Endothelial cell of umbilical vein (primary cell): ENCODE data around the gene GPLD1. TPM values are rescaled to one million over a fixed set of nuclear protein-coding genes. Genes with fewer than 3 reads are reported as not detected.

Source experiments
- BruUV-seq: library from RNA; stranded (reverse); fragments of 400-500 nt; replicated peaks from 2 replicates; lab custom pipeline; 2021; lab: Mats Ljungman, UMichigan
- CTCF ChIA-PET: fragments of 300-600, 350-600 bp; sonication (Branson Sonifier 250); formaldehyde crosslinking; loops from one replicate; lab custom pipeline; 2021; ENCODE audit warnings: antibody characterized with exemption, inconsistent platforms; lab: Charles Lee
- POLR2A ChIA-PET: fragments of 300-600, 350-600 bp; sonication (Branson Sonifier 250); formaldehyde crosslinking; loops from one replicate; lab custom pipeline; 2021; ENCODE audit warnings: antibody characterized with exemption, inconsistent platforms; lab: Charles Lee
- DNase-seq: peaks from one replicate; pipeline ENCODE4 v3.0.0-alpha.2; 2011; ENCODE audit warnings: low read depth, low spot score
- FAIRE-seq: peaks from 2 replicates; lab custom pipeline; 2011; peaks lifted over from hg19 to GRCh38; lab: Jason Lieb, UNC
- H2AFZ ChIP-seq: 2 replicates; pipeline ENCODE4 v1.6.0; 2012; ENCODE audit warnings: low read depth, low read length, control low read depth, inconsistent platforms
- H3K27ac ChIP-seq: 2 replicates; pipeline ENCODE4 v1.5.1; 2011; ENCODE audit warnings: low read depth, mild to moderate bottlenecking, control low read depth, low read length, moderate library complexity; ENCODE audit not compliant: insufficient read depth
- H3K27me3 ChIP-seq, 2 experiments: 2 replicates each; pipeline versions ENCODE4 v1.6.0 to v1.6.1; 2011; ENCODE audit warnings: low read length in 2 of 2, mixed read lengths in 1 of 2; ENCODE audit not compliant: control insufficient read depth in 2 of 2, insufficient read depth in 2 of 2
- H3K36me3 ChIP-seq, 2 experiments: 2 replicates in 1 of 2; 3 replicates in 1 of 2; pipeline ENCODE4 v1.5.1; 2011; ENCODE audit warnings: low read length in 2 of 2, mild to moderate bottlenecking in 1 of 2, moderate library complexity in 1 of 2; ENCODE audit not compliant: control insufficient read depth in 2 of 2, insufficient read depth in 2 of 2; ENCODE audit errors: extremely low read depth in 1 of 2
- H3K4me1 ChIP-seq: 3 replicates; pipeline ENCODE4 v1.5.1; 2011; ENCODE audit warnings: mild to moderate bottlenecking, low read length; ENCODE audit not compliant: control insufficient read depth, insufficient read depth; ENCODE audit errors: extremely low read depth
- H3K4me2 ChIP-seq: 2 replicates; pipeline ENCODE4 v1.6.1; 2011; ENCODE audit warnings: low read length, control low read depth, mixed read lengths; ENCODE audit not compliant: insufficient read depth
- H3K4me3 ChIP-seq, 3 experiments: fragments of 200-600 bp in 1 of 3; sonication (generic), shearing (Covaris generic) in 1 of 3; replicated peaks in 1 of 3; 2 replicates each; pipeline ENCODE4 v1.5.1; 2011 to 2016; ENCODE audit warnings: control low read depth in 3 of 3, low read length in 3 of 3, mild to moderate bottlenecking in 2 of 3, inconsistent platforms in 1 of 3, low read depth in 1 of 3, moderate library complexity in 1 of 3; ENCODE audit not compliant: insufficient read depth in 1 of 3
- H3K79me2 ChIP-seq: 2 replicates; pipeline ENCODE4 v1.6.0; 2012; ENCODE audit warnings: low read length, inconsistent platforms; ENCODE audit not compliant: control insufficient read depth, insufficient read depth
- H3K9ac ChIP-seq: replicated peaks from 2 replicates; pipeline ENCODE3; 2011; ENCODE audit warnings: low read length, control low read depth; ENCODE audit not compliant: insufficient read depth; ENCODE audit errors: extremely low read depth
- H3K9me1 ChIP-seq: replicated peaks from 3 replicates; pipeline ENCODE4 v1.6.0; 2011; ENCODE audit warnings: mild to moderate bottlenecking, low read length; ENCODE audit not compliant: control insufficient read depth, insufficient read depth; ENCODE audit errors: extremely low read depth
- H3K9me3 ChIP-seq: replicated peaks from 2 replicates; pipeline ENCODE4 v1.5.1; 2012; ENCODE audit warnings: low read length, inconsistent platforms; ENCODE audit not compliant: control insufficient read depth, insufficient read depth
- H4K20me1 ChIP-seq: replicated peaks from 2 replicates; pipeline ENCODE3; 2011; ENCODE audit warnings: mild to moderate bottlenecking, low read length; ENCODE audit not compliant: control insufficient read depth, insufficient read depth; ENCODE audit errors: extremely low read depth
- CTCF ChIP-seq, 2 donors: IDR thresholded peaks; 1 replicate in 1 of 2; 2 replicates in 1 of 2; pipeline ENCODE4 v1.5.1; 2011; ENCODE audit warnings: low read length in 2 of 2, mild to moderate bottlenecking in 2 of 2, moderate library complexity in 2 of 2, control low read depth in 1 of 2, inconsistent platforms in 1 of 2, low read depth in 1 of 2; ENCODE audit not compliant: insufficient read depth in 1 of 2; ENCODE audit errors: extremely low read depth in 1 of 2
- EZH2 ChIP-seq: IDR thresholded peaks from 2 replicates; pipeline ENCODE4 v1.6.1; 2012; ENCODE audit warnings: borderline replicate concordance, low read depth, mild to moderate bottlenecking, moderate library complexity, low read length, inconsistent platforms; ENCODE audit not compliant: severe bottlenecking
- FOS ChIP-seq: IDR thresholded peaks from 2 replicates; pipeline ENCODE4 v1.6.1; 2011; ENCODE audit warnings: mild to moderate bottlenecking, low read length, moderate library complexity, borderline replicate concordance; ENCODE audit not compliant: insufficient read depth
- GATA2 ChIP-seq: IDR thresholded peaks from 2 replicates; pipeline ENCODE4 v1.7.0; 2011; ENCODE audit warnings: low read depth, mild to moderate bottlenecking, moderate library complexity, mixed read lengths, low read length; ENCODE audit not compliant: insufficient read length, insufficient read depth
- JUN ChIP-seq: IDR thresholded peaks from 2 replicates; pipeline ENCODE4 v1.6.1; 2011; ENCODE audit warnings: borderline replicate concordance, low read depth; ENCODE audit not compliant: insufficient read length, insufficient read depth
- MAX ChIP-seq: IDR thresholded peaks from 2 replicates; pipeline ENCODE4 v1.6.1; 2011; ENCODE audit not compliant: insufficient read depth, insufficient read length
- MYC ChIP-seq: IDR thresholded peaks from one replicate; pipeline ENCODE4 v1.6.1; 2011; ENCODE audit warnings: mild to moderate bottlenecking, low read depth, low read length
- POLR2A ChIP-seq: IDR thresholded peaks from 2 replicates; pipeline ENCODE4 v1.6.1; 2012; ENCODE audit warnings: low read depth, mild to moderate bottlenecking, control low read depth, low read length
- POLR2AphosphoS5 ChIP-seq: IDR thresholded peaks from 2 replicates; pipeline ENCODE4 v1.6.1; 2012; ENCODE audit warnings: low read depth, mild to moderate bottlenecking, control low read depth, low read length, moderate library complexity; ENCODE audit not compliant: insufficient read depth
- dilution Hi-C: fragments of 300-500 bp; cut with MboI; formaldehyde crosslinking; loops from one replicate; pipeline ENCODE4 v1.15.0; 2019; ENCODE audit warnings: low sequenced_read_pairs; ENCODE audit not compliant: extremely low pct_ligation_motif_present
- intact Hi-C: fragments of 100-400 bp; cut with micrococcal nuclease; formaldehyde crosslinking; loops from one replicate; pipeline ENCODE4 v1.10.0; 2022
- polyA plus RNA-seq, 4 experiments: library from polyadenylated mRNA; depleted of rRNA in 3 of 4; stranded (reverse) in 3 of 4; unstranded in 1 of 4; fragments of >200 nt; gene quantifications; 2 replicates each; pipeline versions ENCODE4 v1.2.1 to v1.2.3, GENCODE V29; 2011 to 2012; ENCODE audit warnings: missing spikeins in 1 of 4
- total RNA-seq: library from RNA; stranded (reverse); gene quantifications from 2 replicates; pipeline ENCODE4 v1.2.3, GENCODE V29; 2021

GPLD1 gene
- total and polyA plus RNA-seq, 2 donors (not counting 3 experiments of a cell fraction or from before 2014, with no cell fraction given) = 0.03 to 0.53 TPM

- no peak overlapping the region for H3K9ac ChIP-seq
- peaks cover 2% of the 10 kb centered on the region for H3K79me2 ChIP-seq
- no TSS peak for BruUV-seq
- no peak for FAIRE-seq
- H2AFZ ChIP-seq = no peak overlapping the region
- H4K20me1 ChIP-seq = no peaks in the 10 kb centered on the region
- no peak for DNase-seq
- H3K9me3 ChIP-seq = no peaks in the 10 kb centered on the region
- H3K36me3 ChIP-seq = peaks cover 6 to 12% of the 10 kb centered on the region in 2 experiments
- TF ChIP-seq GATA2 = no peak
- TF ChIP-seq FOS = no peak
- TF ChIP-seq MAX = no peak
- no peak for TF ChIP-seq POLR2A
- no peak for TF ChIP-seq EZH2
- no peak for TF ChIP-seq POLR2AphosphoS5
- TF ChIP-seq CTCF (IDR thresholded peaks at IDR 0.05; ENCODE audit: extremely low read depth in 1 of 2, insufficient read depth in 1 of 2, low read depth in 1 of 2, low read length in 2 of 2) = no peak
- TF ChIP-seq MYC = no peak
- no peak for TF ChIP-seq JUN
- no peaks in the 10 kb centered on the region for H3K27me3 ChIP-seq
- H3K4me2 ChIP-seq = no peak overlapping the region
- dilution Hi-C loops (no loop called here), intact Hi-C loops (no loop called here)
- no peaks in the 10 kb centered on the region for H3K9me1 ChIP-seq
- POLR2A ChIA-PET = no interaction called here
- no peak overlapping the region for H3K27ac ChIP-seq
- no peak overlapping the region for H3K4me3 ChIP-seq
- CTCF ChIA-PET = interaction anchor here (1.2 to 1.6 kb wide), 2 partner anchors 17 to 49 kb away, joined by 3 read pairs; no protein-coding TSS in a partner anchor
- peaks cover 3% of the 10 kb centered on the region for H3K4me1 ChIP-seq
These were observed 80.5 kb downstream of the GPLD1 start for GRCh38 chr6:24408719-24409410.
